SU-DHL-6 (cell line): ENCODE results near the gene PDCD1.
"Not testable (repeated sequence)": the region's sequence is repeated elsewhere in the genome, so short reads cannot be mapped to it uniquely, and the experiment has no call there.

ENCODE experiments used
- EZH2phosphoT487 ChIP-seq: fragments of 200-600 bp; sonication (generic), shearing (Covaris generic); conservative IDR thresholded peaks from 2 replicates; pipeline ENCODE4 v1.6.1; 2018; ENCODE audit warnings: mild to moderate bottlenecking, antibody characterized with exemption, low read length, moderate library complexity, mixed read lengths
- TF ChIP-seq, protein P1 (sequence below): fragments of 200-600 bp; sonication (generic); IDR thresholded peaks from one replicate; pipeline ENCODE4 v1.5.1; 2017; ENCODE audit warnings: antibody characterized with exemption, mild to moderate bottlenecking, low read length, moderate library complexity; ENCODE audit not compliant: insufficient read depth, poor library complexity, severe bottlenecking

DNA sequence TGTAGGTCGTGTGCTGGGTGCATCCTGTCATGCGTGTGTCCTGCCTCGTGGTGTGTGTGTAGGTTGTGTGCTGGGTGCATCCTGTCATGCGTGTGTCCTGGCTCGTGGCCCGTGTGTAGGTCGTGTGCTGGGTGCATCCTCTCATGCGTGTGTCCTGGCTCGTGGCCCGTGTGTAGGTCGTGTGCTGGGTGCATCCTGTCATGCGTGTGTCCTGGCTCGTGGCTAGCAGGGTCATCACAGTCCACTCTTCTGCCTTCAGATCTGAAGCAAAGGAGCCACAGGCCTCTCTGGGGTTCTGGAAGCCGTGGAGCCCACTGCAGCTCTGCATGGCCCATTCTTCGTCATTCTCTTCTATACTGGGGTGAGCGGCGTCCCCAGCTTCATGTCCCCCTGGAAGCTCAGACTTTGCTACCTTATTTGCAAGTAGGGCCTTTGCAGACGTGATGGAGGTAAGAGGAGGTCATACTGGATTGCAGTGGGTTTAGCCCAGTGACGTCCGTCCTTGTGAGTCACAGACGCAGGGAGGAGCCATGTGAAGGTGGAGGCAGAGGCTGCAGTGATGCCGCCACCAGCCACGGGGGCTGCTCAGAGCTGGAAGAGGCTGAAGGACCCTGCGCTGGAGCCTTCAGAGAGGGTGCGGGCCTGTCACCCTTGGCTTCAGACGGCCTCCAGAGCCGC is 38.6 kb downstream of the PDCD1 start:
- TF ChIP-seq, protein P1, sequence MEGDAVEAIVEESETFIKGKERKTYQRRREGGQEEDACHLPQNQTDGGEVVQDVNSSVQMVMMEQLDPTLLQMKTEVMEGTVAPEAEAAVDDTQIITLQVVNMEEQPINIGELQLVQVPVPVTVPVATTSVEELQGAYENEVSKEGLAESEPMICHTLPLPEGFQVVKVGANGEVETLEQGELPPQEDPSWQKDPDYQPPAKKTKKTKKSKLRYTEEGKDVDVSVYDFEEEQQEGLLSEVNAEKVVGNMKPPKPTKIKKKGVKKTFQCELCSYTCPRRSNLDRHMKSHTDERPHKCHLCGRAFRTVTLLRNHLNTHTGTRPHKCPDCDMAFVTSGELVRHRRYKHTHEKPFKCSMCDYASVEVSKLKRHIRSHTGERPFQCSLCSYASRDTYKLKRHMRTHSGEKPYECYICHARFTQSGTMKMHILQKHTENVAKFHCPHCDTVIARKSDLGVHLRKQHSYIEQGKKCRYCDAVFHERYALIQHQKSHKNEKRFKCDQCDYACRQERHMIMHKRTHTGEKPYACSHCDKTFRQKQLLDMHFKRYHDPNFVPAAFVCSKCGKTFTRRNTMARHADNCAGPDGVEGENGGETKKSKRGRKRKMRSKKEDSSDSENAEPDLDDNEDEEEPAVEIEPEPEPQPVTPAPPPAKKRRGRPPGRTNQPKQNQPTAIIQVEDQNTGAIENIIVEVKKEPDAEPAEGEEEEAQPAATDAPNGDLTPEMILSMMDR, result not testable (repeated sequence)
- not testable (repeated sequence) for TF ChIP-seq EZH2phosphoT487
